HL-60 (cell line): ENCODE results near the gene CZIB.

Experiments used
- CTCF ChIP-seq: IDR thresholded peaks from one replicate; pipeline ENCODE4 v1.5.1; 2011; ENCODE audit warnings: low read length, control low read depth, inconsistent platforms; ENCODE audit not compliant: insufficient read depth
- GABPA ChIP-seq: IDR thresholded peaks from 2 replicates; pipeline ENCODE4 v1.6.1; 2012; ENCODE audit warnings: low read depth
- POLR2AphosphoS5 ChIP-seq: IDR thresholded peaks from 2 replicates; pipeline ENCODE4 v1.6.1; 2012; ENCODE audit warnings: low read depth
- REST ChIP-seq: IDR thresholded peaks from 2 replicates; pipeline ENCODE4 v1.6.1; 2012; ENCODE audit warnings: low read depth; ENCODE audit not compliant: insufficient replicate concordance

DNA sequence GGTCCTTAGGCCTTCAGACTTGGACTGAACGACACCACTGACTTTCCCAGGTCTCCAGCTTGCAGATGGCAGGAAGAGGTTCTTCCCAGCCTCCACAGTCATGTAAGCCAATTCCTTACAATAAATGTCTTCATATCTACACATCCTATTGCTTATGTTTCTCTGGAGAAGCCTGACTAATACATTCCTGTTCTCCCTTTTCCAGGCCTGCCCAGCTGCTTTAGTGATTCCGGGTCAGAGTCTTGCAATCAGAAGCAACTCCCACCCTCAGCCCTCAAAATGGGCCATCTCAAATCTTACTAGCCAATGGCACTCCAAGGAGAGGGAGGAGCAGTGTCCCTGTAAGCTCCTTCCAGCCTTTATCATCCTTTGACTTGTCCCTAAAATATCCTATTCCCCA is 40.2 kb downstream of the CZIB start:
- TF ChIP-seq CTCF (no peak), POLR2AphosphoS5 (no peak), REST (no peak), GABPA (no peak)
